HepG2 (cell line): ENCODE data around the gene TOP2A. TPM values are rescaled to one million over a fixed set of nuclear protein-coding genes. Genes with fewer than 3 reads are reported as not detected.

Source experiments
- ATAC-seq: fragments of 200-7000 bp; cut with Tn5 transposase; 3 replicates; pipeline ENCODE4 v1.9.1; 2020; ENCODE audit warnings: mild to moderate bottlenecking, moderate library complexity
- BruUV-seq: library from RNA; stranded (reverse); fragments of 400-500 nt; replicated peaks from 2 replicates; lab custom pipeline; 2021; lab: Mats Ljungman, UMichigan
- CTCF ChIA-PET: fragments of 300-600 bp; formaldehyde crosslinking; extraction: SDS; loops from one replicate; lab custom pipeline; 2021; ENCODE audit warnings: low total read pairs, inconsistent platforms, low intra/inter-chr PET ratio; lab: Yijun Ruan, JAX
- POLR2A ChIA-PET: fragments of 350-600 bp; sonication (Branson Sonifier 250); formaldehyde crosslinking; loops from one replicate; lab custom pipeline; 2020; ENCODE audit warnings: antibody characterized with exemption, inconsistent platforms; lab: Yijun Ruan, JAX
- DNase-seq: peaks from one replicate; pipeline ENCODE4 v3.0.0-alpha.2; 2015; ENCODE audit warnings: low spot score
- FAIRE-seq: peaks from 3 replicates; lab custom pipeline; 2011; peaks lifted over from hg19 to GRCh38; lab: Jason Lieb, UNC
- H2AFZ ChIP-seq: one replicate; pipeline ENCODE4 v1.6.1; 2011; ENCODE audit warnings: low read length, inconsistent platforms
- H3K27ac ChIP-seq: fragments of 300-600 bp; 3 replicates; pipeline ENCODE4 v1.8.0; 2011; ENCODE audit warnings: mixed run types, mild to moderate bottlenecking, mixed read lengths, low read length, inconsistent platforms; ENCODE audit not compliant: insufficient read depth; ENCODE audit errors: extremely low read length
- H3K27me3 ChIP-seq, 2 experiments: fragments of 200-600 bp in 1 of 2; 2 replicates in 1 of 2; 3 replicates in 1 of 2; pipeline versions ENCODE4 v1.6.0 to v1.8.0; 2011; ENCODE audit warnings: low read length in 2 of 2, mild to moderate bottlenecking in 2 of 2, moderate library complexity in 2 of 2, inconsistent platforms in 1 of 2; ENCODE audit not compliant: insufficient read depth in 2 of 2, control insufficient read depth in 1 of 2
- H3K36me3 ChIP-seq, 2 experiments: fragments of 200-600 bp in 1 of 2; replicated peaks in 1 of 2; 2 replicates in 1 of 2; 3 replicates in 1 of 2; pipeline versions ENCODE4 v1.5.1 to v1.8.0; 2011; ENCODE audit warnings: low read length in 2 of 2, inconsistent platforms in 1 of 2; ENCODE audit not compliant: insufficient read depth in 2 of 2, control insufficient read depth in 1 of 2
- H3K4me1 ChIP-seq: 2 replicates; pipeline ENCODE4 v1.5.1; 2012; ENCODE audit warnings: low read length, inconsistent platforms; ENCODE audit not compliant: insufficient read depth
- H3K4me2 ChIP-seq: 2 replicates; pipeline ENCODE4 v1.6.0; 2011; ENCODE audit warnings: low read depth, low read length, inconsistent platforms
- H3K4me3 ChIP-seq, 3 experiments: fragments of 200-600 bp in 1 of 3; sonication (generic), shearing (Covaris generic) in 1 of 3; replicated peaks in 1 of 3; 2 replicates each; pipeline ENCODE4 v1.5.1; 2011 to 2016; ENCODE audit warnings: low read length in 3 of 3, inconsistent platforms in 2 of 3, low read depth in 2 of 3, mild to moderate bottlenecking in 2 of 3, control low read depth in 1 of 3, mixed read lengths in 1 of 3; ENCODE audit not compliant: insufficient read depth in 1 of 3
- H3K79me2 ChIP-seq: one replicate; pipeline ENCODE4 v1.6.1; 2011; ENCODE audit warnings: low read length, inconsistent platforms; ENCODE audit not compliant: insufficient read depth
- H3K9ac ChIP-seq: 2 replicates; pipeline ENCODE4 v1.6.0; 2011; ENCODE audit warnings: mild to moderate bottlenecking, low read depth, low read length, inconsistent platforms; ENCODE audit not compliant: insufficient read depth
- H3K9me3 ChIP-seq: 2 replicates; pipeline ENCODE4 v1.5.1; 2012; ENCODE audit warnings: mild to moderate bottlenecking, low read length
- H4K20me1 ChIP-seq: 2 replicates; pipeline ENCODE4 v1.6.0; 2011; ENCODE audit warnings: inconsistent platforms, mild to moderate bottlenecking, low read length, moderate library complexity; ENCODE audit not compliant: insufficient read depth
- ATF5 ChIP-seq: sonication (generic); formaldehyde crosslinking; IDR thresholded peaks from 2 replicates; pipeline ENCODE4 v1.4.0; 2020; ENCODE audit warnings: mild to moderate bottlenecking, low read depth, missing genetic modification reagents
- CEBPB ChIP-seq: IDR thresholded peaks from 2 replicates; pipeline ENCODE4 v1.6.1; 2011; ENCODE audit warnings: low read depth, low read length, improper control_type of control experiment, borderline replicate concordance
- HMGXB4 ChIP-seq, 2 experiments: sonication (generic) in 1 of 2; formaldehyde crosslinking in 1 of 2; IDR thresholded peaks; 2 replicates each; pipeline versions ENCODE4 v1.4.0 to v1.6.1; 2018 to 2020; ENCODE audit warnings: missing genetic modification reagents in 2 of 2, borderline replicate concordance in 1 of 2, low read depth in 1 of 2, mild to moderate bottlenecking in 1 of 2, missing biosample characterization in 1 of 2
- HNRNPL ChIP-seq: fragments of 200-400 bp; formaldehyde crosslinking; IDR thresholded peaks from 2 replicates; pipeline ENCODE4 v1.6.1; 2017; ENCODE audit warnings: mild to moderate bottlenecking, low read depth, low read length
- IKZF5 ChIP-seq: IDR thresholded peaks from 2 replicates; pipeline ENCODE4 v1.6.1; 2018; ENCODE audit warnings: missing genetic modification reagents, mild to moderate bottlenecking, missing compliant biosample characterization
- MBD4 ChIP-seq: IDR thresholded peaks from 2 replicates; pipeline ENCODE4 v1.6.1; 2012; ENCODE audit warnings: low read length, inconsistent platforms, borderline replicate concordance
- MTF1 ChIP-seq: sonication (generic); formaldehyde crosslinking; IDR thresholded peaks from 2 replicates; pipeline ENCODE4 v1.5.0; 2020; ENCODE audit warnings: missing genetic modification reagents
- MYNN ChIP-seq: sonication (generic); formaldehyde crosslinking; IDR thresholded peaks from 2 replicates; pipeline ENCODE4 v1.4.0; 2020; ENCODE audit warnings: mild to moderate bottlenecking, low read depth, missing genetic modification reagents
- NFE2 ChIP-seq: sonication (generic); formaldehyde crosslinking; IDR thresholded peaks from 2 replicates; pipeline ENCODE4 v1.4.0; 2020; ENCODE audit warnings: missing genetic modification reagents
- SNRNP70 ChIP-seq: fragments of 200-400 bp; formaldehyde crosslinking; IDR thresholded peaks from 2 replicates; pipeline ENCODE4 v1.6.1; 2017; ENCODE audit warnings: mild to moderate bottlenecking, low read depth, low read length, moderate library complexity
- TGIF2 ChIP-seq: IDR thresholded peaks from 2 replicates; pipeline ENCODE4 v1.6.1; 2016; ENCODE audit warnings: control low read depth, missing compliant biosample characterization
- U2AF2 ChIP-seq: fragments of 200-400 bp; formaldehyde crosslinking; IDR thresholded peaks from 2 replicates; pipeline ENCODE4 v1.6.1; 2017; ENCODE audit warnings: low read depth, mild to moderate bottlenecking, low read length
- ZNF280B ChIP-seq: sonication (generic); formaldehyde crosslinking; IDR thresholded peaks from 2 replicates; pipeline ENCODE4 v1.5.0; 2020; ENCODE audit warnings: missing genetic modification reagents, mild to moderate bottlenecking, borderline replicate concordance
- ZNF703 ChIP-seq: sonication (generic); formaldehyde crosslinking; IDR thresholded peaks from 2 replicates; pipeline ENCODE4 v1.5.1; 2020; ENCODE audit warnings: missing genetic modification reagents, mild to moderate bottlenecking, moderate library complexity, borderline replicate concordance
- WGBS: methylation state at CpG from one replicate; pipeline ENCODE4 v1.1.6; 2017; ENCODE audit warnings: low lambda C conversion rate; 5-methylcytosine and 5-hydroxymethylcytosine counted together
- in situ Hi-C: cut with HindIII; loops from 2 replicates; pipeline ENCODE4 v1.10.0; 2017; ENCODE audit warnings: low pct_unique_long_range_greater_than_20kb; ENCODE audit not compliant: extremely low pct_ligation_motif_present
- intact Hi-C: fragments of 100-400 bp; cut with micrococcal nuclease; formaldehyde crosslinking; loops from one replicate; pipeline ENCODE4 v1.10.0; 2022; ENCODE audit not compliant: unreplicated experiment
- polyA plus RNA-seq, 8 experiments: library from polyadenylated mRNA; depleted of rRNA in 3 of 8; stranded (reverse) in 7 of 8; unstranded in 1 of 8; fragments of >200 nt; fragmentation: Illumina TruSeq in 4 of 8; extraction: Trizol in 4 of 8; gene quantifications; 2 replicates each; pipeline versions ENCODE4 v1.2.1 to v1.2.3, GENCODE V29; 2011 to 2016; ENCODE audit warnings: low read depth in 4 of 8, missing spikeins in 1 of 8, mixed read lengths in 1 of 8; ENCODE audit not compliant: insufficient read depth in 1 of 8
- total RNA-seq, 5 experiments: library from RNA; depleted of rRNA; stranded (reverse); fragments of >200 nt; fragmentation: Illumina TruSeq; extraction: Trizol; gene quantifications; 2 replicates each; pipeline ENCODE4 v1.2.3, GENCODE V29; 2016; ENCODE audit warnings: low read depth in 1 of 5

The TOP2A gene
- total and polyA plus RNA-seq, 2 of the 13 experiments (the other 11 are each of a cell fraction or from before 2014, with no cell fraction given) = 108 to 327 TPM

- TF ChIP-seq U2AF2 = no peak
- TF ChIP-seq ZNF703 (CRISPR knock-in tag) = no peak
- TF ChIP-seq ATF5 (CRISPR knock-in tag) = no peak
- no peak for TF ChIP-seq MTF1 (CRISPR knock-in tag)
- TF ChIP-seq ZNF280B (CRISPR knock-in tag) = 0 out of 2 replicates have a peak, but pooled peaks have one; percentile 42
These were observed 70.9 kb downstream of the TOP2A start (continued) for GRCh38 chr17:40346765-40347158.

GRCh38 chr17:40345994-40346764 lies 71.5 kb downstream of the TOP2A start:
- no TSS peak for BruUV-seq
- H3K79me2 ChIP-seq = peaks cover 35% of the 10 kb centered on the region
- WGBS = 40% methylated on average over 11 of the region's 11 CpGs
- peak overlapping the region; percentile 81 for H3K27ac ChIP-seq
- ChIA-PET POLR2A (interaction anchor here (0.6 to 6.6 kb wide), 22 partner anchors 7 to 1342 kb away, joined by 3 to 48 read pairs (median 4); partner anchors contain the start of genes CASC3, EIF1, RARA and TOP2A), CTCF (interaction anchor here (1.9 kb wide), 1 partner anchor 43 kb away, joined by 5 read pairs; no protein-coding TSS in a partner anchor)
- H2AFZ ChIP-seq = no peak overlapping the region
- peaks cover 19 to 25% of the 10 kb centered on the region in 2 experiments for H3K36me3 ChIP-seq
- peak; percentile 7 for ATAC-seq
- peaks cover 10% of the 10 kb centered on the region; the same call in 1 of the 2 replicates for H4K20me1 ChIP-seq
- H3K4me2 ChIP-seq = peak overlapping the region; percentile 94
- H3K4me1 ChIP-seq = peaks cover 63% of the 10 kb centered on the region
- no peak for FAIRE-seq
- H3K4me3 ChIP-seq = peak overlapping the region; percentile 79 to 88 (median 84); a peak in 5 of 6 replicates
- H3K9me3 ChIP-seq = no peaks in the 10 kb centered on the region
- no peak for DNase-seq
- intact Hi-C loops = loop anchor here (2.0 kb wide), 1 partner anchor 29 kb away; no protein-coding TSS in a partner anchor
- no peaks in the 10 kb centered on the region for H3K27me3 ChIP-seq
- peak overlapping the region; percentile 76 for H3K9ac ChIP-seq
- in situ Hi-C loops = no loop called here
- TF ChIP-seq NFE2 (CRISPR knock-in tag) (no peak), MYNN (CRISPR knock-in tag) (no peak), TGIF2 (CRISPR knock-in tag) (no peak), HNRNPL (no peak), MBD4 (no peak), SNRNP70 (no peak), IKZF5 (CRISPR knock-in tag) (peak; percentile 14), HMGXB4 (CRISPR knock-in tag; IDR thresholded peaks at IDR 0.05; ENCODE audit: borderline replicate concordance in 1 of 2, low read depth in 1 of 2) (peak in 1 of 2 experiments; percentile 10; a peak in 1 of 4 replicates), CEBPB (no peak)
